GM19463 (cell line): Measurements from ENCODE around the gene CACNA1C.

Experiments used
- ATAC-seq: cut with Tn5 transposase; IDR thresholded peaks from one replicate; pipeline ENCODE4 v1.9.1; 2021; ENCODE audit warnings: mild to moderate bottlenecking, moderate library complexity; ENCODE audit not compliant: unreplicated experiment

CACNA1C gene

GRCh38 chr12:2334689-2335088 lies 281.9 kb downstream of the CACNA1C start:
- ATAC-seq: no peak

GRCh38 chr12:2335109-2335508 lies 282.3 kb downstream of the CACNA1C start:
- ATAC-seq: no peak

- ATAC-seq: no peak
Observed at GRCh38 chr12:2335513-2335912, 282.7 kb downstream of the CACNA1C start.

GRCh38 chr12:2335916-2336315 lies 283.1 kb downstream of the CACNA1C start:
- no peak for ATAC-seq

GRCh38 chr12:2336409-2336829 lies 283.6 kb downstream of the CACNA1C start:
- peak; percentile 94 for ATAC-seq

GRCh38 chr12:2337031-2338010 lies 284.5 kb downstream of the CACNA1C start:
- ATAC-seq: no peak

GRCh38 chr12:2338381-2338780 lies 285.6 kb downstream of the CACNA1C start:
- no peak for ATAC-seq

- no peak for ATAC-seq
Observed at GRCh38 chr12:2338991-2339431, 286.2 kb downstream of the CACNA1C start.

GRCh38 chr12:2341051-2341751 lies 288.4 kb downstream of the CACNA1C start:
- no peak for ATAC-seq

GRCh38 chr12:2341871-2342270 lies 289.1 kb downstream of the CACNA1C start:
- no peak for ATAC-seq

GRCh38 chr12:2343681-2344080 lies 290.9 kb downstream of the CACNA1C start:
- no peak for ATAC-seq

- ATAC-seq: no peak
Observed at GRCh38 chr12:2344476-2344875, 291.7 kb downstream of the CACNA1C start.

- no peak for ATAC-seq
Observed at GRCh38 chr12:2344885-2345284, 292.1 kb downstream of the CACNA1C start.

GRCh38 chr12:2345902-2346301 lies 293.1 kb downstream of the CACNA1C start:
- no peak for ATAC-seq

- no peak for ATAC-seq
Observed at GRCh38 chr12:2346416-2346815, 293.6 kb downstream of the CACNA1C start.

GRCh38 chr12:2347137-2347843 lies 294.5 kb downstream of the CACNA1C start:
- ATAC-seq: no peak

GRCh38 chr12:2347844-2348481 lies 295.2 kb downstream of the CACNA1C start:
- ATAC-seq: no peak

GRCh38 chr12:2348482-2348852 lies 295.7 kb downstream of the CACNA1C start:
- no peak for ATAC-seq

GRCh38 chr12:2351161-2351560 lies 298.4 kb downstream of the CACNA1C start:
- no peak for ATAC-seq

- ATAC-seq: no peak
Observed at GRCh38 chr12:2352203-2352602, 299.4 kb downstream of the CACNA1C start.

GRCh38 chr12:2353281-2353680 lies 300.5 kb downstream of the CACNA1C start:
- ATAC-seq: no peak
